HG03521 (cell line): Measurements from ENCODE around the gene NT5C1A.

ENCODE experiments used
- ATAC-seq: cut with Tn5 transposase; IDR thresholded peaks from one replicate; pipeline ENCODE4 v1.9.1; 2021; ENCODE audit warnings: mild to moderate bottlenecking, moderate library complexity; ENCODE audit not compliant: unreplicated experiment

The NT5C1A gene

GRCh38 chr1:39613250-39613649, 58.7 kb downstream of the NT5C1A start:
- no peak for ATAC-seq

- no peak for ATAC-seq
Observed at GRCh38 chr1:39609618-39610331, 62.1 kb downstream of the NT5C1A start.
